Natural killer cell (primary cell): ENCODE results near the gene LLGL2. TPM values are rescaled to one million over a fixed set of nuclear protein-coding genes. Genes with fewer than 3 reads are reported as not detected.
"Not testable (repeated sequence)": the region's sequence is repeated elsewhere in the genome, so short reads cannot be mapped to it uniquely, and the experiment has no call there.

Experiments used
- ATAC-seq, 3 donors: fragments of 150-1000 bp in 2 of 3; fragments of 200-7000 bp in 1 of 3; cut with Tn5 transposase; 1 replicate in 1 of 3; 2 replicates in 2 of 3; pipeline ENCODE4 v1.10.0; 2021; ENCODE audit warnings: mild to moderate bottlenecking in 2 of 3, moderate library complexity in 2 of 3
- DNase-seq, 2 donors: peaks; one replicate each; pipeline versions ENCODE4 v3.0.0 to v3.0.0-alpha.2; 2013 to 2021; ENCODE audit warnings: mixed read lengths in 1 of 2
- H3K27ac ChIP-seq: one replicate; pipeline ENCODE4 v1.5.1; 2013; ENCODE audit warnings: mild to moderate bottlenecking, low read length
- H3K27me3 ChIP-seq: one replicate; pipeline ENCODE4 v1.6.1; 2013; ENCODE audit warnings: low read length; ENCODE audit not compliant: control insufficient read depth, insufficient read depth
- H3K36me3 ChIP-seq: one replicate; pipeline ENCODE4 v1.6.1; 2013; ENCODE audit warnings: low read length; ENCODE audit not compliant: control insufficient read depth, insufficient read depth
- H3K4me1 ChIP-seq: one replicate; pipeline ENCODE4 v1.6.1; 2013; ENCODE audit warnings: low read length; ENCODE audit not compliant: control insufficient read depth, insufficient read depth
- H3K4me3 ChIP-seq: one replicate; pipeline ENCODE4 v1.5.1; 2013; ENCODE audit warnings: low read length
- H3K9me3 ChIP-seq: one replicate; pipeline ENCODE4 v1.6.1; 2013; ENCODE audit warnings: low read length; ENCODE audit not compliant: control insufficient read depth, insufficient read depth
- H3K27ac Mint-ChIP-seq, 2 donors: one replicate each; pipeline ENCODE4 v1.8.0; 2022; ENCODE audit warnings: mild to moderate bottlenecking in 2 of 2, mixed read lengths in 2 of 2, moderate library complexity in 1 of 2
- H3K27me3 Mint-ChIP-seq, 2 donors: one replicate each; pipeline ENCODE4 v1.8.0; 2022; ENCODE audit warnings: low read depth in 2 of 2, mixed read lengths in 2 of 2
- H3K36me3 Mint-ChIP-seq: one replicate; pipeline ENCODE4 v1.8.0; 2022; ENCODE audit warnings: mixed read lengths
- H3K4me1 Mint-ChIP-seq, 2 donors: one replicate each; pipeline ENCODE4 v1.8.0; 2022; ENCODE audit warnings: mixed read lengths in 2 of 2
- H3K4me3 Mint-ChIP-seq: one replicate; pipeline ENCODE4 v1.8.0; 2022; ENCODE audit warnings: mild to moderate bottlenecking, moderate library complexity, mixed read lengths
- H3K9me3 Mint-ChIP-seq, 2 donors: one replicate each; pipeline ENCODE4 v1.8.0; 2022; ENCODE audit warnings: mixed read lengths in 2 of 2
- CTCF ChIP-seq: fragments of 200-600 bp; IDR thresholded peaks from one replicate; pipeline ENCODE4 v1.8.0; 2022; ENCODE audit warnings: antibody characterized with exemption
- WGBS: methylation state at CpG from one replicate; pipeline ENCODE4 v1.1.7; 2013; ENCODE audit warnings: missing lambda C conversion rate; ENCODE audit not compliant: insufficient coverage; 5-methylcytosine and 5-hydroxymethylcytosine counted together
- intact Hi-C: fragments of 100-400 bp; cut with micrococcal nuclease; formaldehyde crosslinking; loops from one replicate; pipeline ENCODE4 v1.14.2; 2022
- total RNA-seq, 4 donors: library from RNA; stranded (reverse); fragments of 120-200 nt in 1 of 4; gene quantifications; one replicate each; pipeline versions ENCODE4 v1.2.3 to v1.2.4, GENCODE V29; 2013 to 2022

The LLGL2 gene
- total RNA-seq, 3 donors from 2014 or later (not counting 1 experiment from before 2014, with no cell fraction given) = 229 to 302 (median 244) TPM

DNA sequence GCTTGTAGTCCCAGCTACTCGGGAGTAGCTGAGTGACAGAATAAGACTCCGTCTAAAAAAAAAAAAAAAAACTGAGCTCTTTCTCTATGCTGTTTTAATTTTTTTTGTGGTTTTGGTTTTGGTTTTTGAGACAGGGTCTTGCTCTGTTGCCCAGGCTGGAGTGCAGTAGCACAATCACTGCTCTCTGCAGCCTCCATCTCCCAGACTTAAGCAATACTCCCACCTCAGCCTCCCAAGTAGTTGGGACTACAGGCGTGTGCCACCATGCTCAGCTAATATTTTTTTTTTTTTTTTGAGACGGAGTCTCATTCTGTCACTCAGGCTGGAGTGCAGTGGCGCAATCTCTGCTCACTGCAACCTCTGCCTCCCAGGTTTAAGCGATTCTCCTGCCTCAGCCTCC is 57.7 kb downstream of the LLGL2 start:
- Mint-ChIP-seq H3K4me1 (peaks cover 9 to 25% of the 10 kb centered on the region in 2 donors), H3K4me3 (peak overlapping the region; percentile 4)
- DNase-seq, H3K27me3 Mint-ChIP-seq, H3K27ac ChIP-seq, H3K9me3 ChIP-seq, H3K27ac Mint-ChIP-seq, H3K36me3 ChIP-seq, H3K4me3 ChIP-seq, ATAC-seq, H3K36me3 Mint-ChIP-seq, intact Hi-C loops, H3K27me3 ChIP-seq, H3K9me3 Mint-ChIP-seq: not testable (repeated sequence)
- H3K4me1 ChIP-seq = peaks cover 18% of the 10 kb centered on the region
- WGBS = 68% methylated on average over 6 of the region's 6 CpGs

DNA sequence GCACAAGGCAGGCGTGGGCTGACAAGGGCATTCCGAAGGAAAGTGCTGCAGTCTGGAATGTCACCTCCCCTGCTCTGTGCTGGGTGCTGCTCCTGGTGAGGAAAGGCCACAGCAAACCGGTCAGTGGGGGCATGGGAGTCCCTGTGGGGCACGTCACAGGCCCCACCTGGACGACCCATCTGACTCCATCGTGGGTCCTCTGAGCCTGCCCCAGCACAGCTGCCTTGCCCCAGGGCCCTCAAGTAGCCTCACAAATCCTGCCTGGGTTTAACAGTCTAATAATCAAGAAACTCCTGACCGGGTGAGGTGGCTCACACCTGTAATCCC is 59.3 kb downstream of the LLGL2 start:
- peaks cover 27% of the 10 kb centered on the region for H3K4me1 ChIP-seq
- H3K36me3 ChIP-seq = no peaks in the 10 kb centered on the region
- H3K27ac ChIP-seq = no peak overlapping the region
- no peaks in the 10 kb centered on the region for H3K27me3 ChIP-seq
- no peaks in the 10 kb centered on the region for H3K9me3 ChIP-seq
- no peak for ATAC-seq
- DNase-seq = no peak
- H3K4me1 Mint-ChIP-seq = peaks cover 9 to 29% of the 10 kb centered on the region in 2 donors
- no peaks in the 10 kb centered on the region for H3K36me3 Mint-ChIP-seq
- H3K4me3 Mint-ChIP-seq = no peak overlapping the region
- TF ChIP-seq CTCF = no peak
- intact Hi-C loops = loop anchor here (5.0 kb wide), 2 partner anchors 48 to 68 kb away; partner anchors contain the start of genes CASKIN2 and TSEN54
- H3K27ac Mint-ChIP-seq = no peak overlapping the region
- no peaks in the 10 kb centered on the region for H3K9me3 Mint-ChIP-seq
- H3K4me3 ChIP-seq = no peak overlapping the region
- WGBS = 94% methylated on average over 7 of the region's 7 CpGs
- no peaks in the 10 kb centered on the region for H3K27me3 Mint-ChIP-seq

- intact Hi-C loops = loop anchor here (1.0 to 5.0 kb wide), 3 partner anchors 51 to 162 kb away; partner anchors contain the start of genes CASKIN2 and TSEN54
- Mint-ChIP-seq H3K9me3 (no peaks in the 10 kb centered on the region), H3K27ac (peak within 1 kb of the TSS; percentile 54 to 80), H3K4me3 (peak within 1 kb of the TSS; percentile 89), H3K27me3 (no peaks in the 10 kb centered on the region), H3K4me1 (peaks cover 7 to 25% of the 10 kb centered on the region in 2 donors), H3K36me3 (no peaks in the 10 kb centered on the region)
- Histone ChIP-seq H3K36me3 (peaks cover 5% of the 10 kb centered on the region), H3K27ac (peak within 1 kb of the TSS; percentile 86), H3K27me3 (no peaks in the 10 kb centered on the region), H3K4me1 (peaks cover 30% of the 10 kb centered on the region), H3K4me3 (peak within 1 kb of the TSS; percentile 70), H3K9me3 (no peaks in the 10 kb centered on the region)
- peak; percentile 4 for TF ChIP-seq CTCF
- WGBS = 2% methylated on average over 82 of the region's 82 CpGs
- peak; percentile 52 to 65 (median 56) for ATAC-seq
- peak; percentile 62 to 77 for DNase-seq
Measured at GRCh38 chr17:75587675-75588595, 62.4 kb downstream of the LLGL2 start, which contains the start of gene MYO15B. Gene MYO15B, plus strand, starts transcription at chr17:75587800. Its CDS starts 258 bp downstream, at chr17:75588058.

DNA sequence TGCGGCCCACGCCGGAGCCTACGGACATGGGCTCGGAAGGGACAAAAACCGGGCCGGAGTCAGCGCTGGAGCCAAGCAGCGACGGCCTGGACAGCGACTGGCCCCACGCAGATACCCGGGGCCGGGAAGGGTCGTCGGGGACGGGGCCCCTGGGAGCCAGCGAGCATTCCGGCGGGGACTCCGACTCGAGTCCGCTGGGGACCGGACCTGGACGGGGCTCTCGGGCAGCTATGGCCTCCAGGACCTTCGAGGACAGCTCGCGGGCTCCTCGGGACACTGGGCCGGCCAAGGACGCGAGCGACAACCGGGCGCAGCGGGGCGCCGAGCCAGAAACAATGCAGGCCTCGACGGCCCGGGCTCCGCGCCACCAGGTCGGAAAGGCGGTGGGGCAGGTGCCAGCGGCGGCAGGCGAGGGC is 63.1 kb downstream of the LLGL2 start:
- Mint-ChIP-seq H3K36me3 (no peaks in the 10 kb centered on the region), H3K4me3 (peak overlapping the region; percentile 89), H3K9me3 (no peaks in the 10 kb centered on the region), H3K4me1 (peaks cover 7 to 25% of the 10 kb centered on the region in 2 donors), H3K27ac (peak overlapping the region; percentile 54 to 80), H3K27me3 (no peaks in the 10 kb centered on the region)
- WGBS = 3% methylated on average over 49 of the region's 49 CpGs
- peak overlapping the region; percentile 70 for H3K4me3 ChIP-seq
- intact Hi-C loops = loop anchor here (5.0 kb wide), 2 partner anchors 51 to 71 kb away; partner anchors contain the start of genes CASKIN2 and TSEN54
- no peak for TF ChIP-seq CTCF
- ATAC-seq (peak; percentile 13 to 22 (median 15)), DNase-seq (no peak)
- H3K27me3 ChIP-seq = no peaks in the 10 kb centered on the region
- peaks cover 5% of the 10 kb centered on the region for H3K36me3 ChIP-seq
- no peaks in the 10 kb centered on the region for H3K9me3 ChIP-seq
- peaks cover 30% of the 10 kb centered on the region for H3K4me1 ChIP-seq
- H3K27ac ChIP-seq = peak overlapping the region; percentile 86
